ENCODE results near the gene DCLK1.

DNA sequence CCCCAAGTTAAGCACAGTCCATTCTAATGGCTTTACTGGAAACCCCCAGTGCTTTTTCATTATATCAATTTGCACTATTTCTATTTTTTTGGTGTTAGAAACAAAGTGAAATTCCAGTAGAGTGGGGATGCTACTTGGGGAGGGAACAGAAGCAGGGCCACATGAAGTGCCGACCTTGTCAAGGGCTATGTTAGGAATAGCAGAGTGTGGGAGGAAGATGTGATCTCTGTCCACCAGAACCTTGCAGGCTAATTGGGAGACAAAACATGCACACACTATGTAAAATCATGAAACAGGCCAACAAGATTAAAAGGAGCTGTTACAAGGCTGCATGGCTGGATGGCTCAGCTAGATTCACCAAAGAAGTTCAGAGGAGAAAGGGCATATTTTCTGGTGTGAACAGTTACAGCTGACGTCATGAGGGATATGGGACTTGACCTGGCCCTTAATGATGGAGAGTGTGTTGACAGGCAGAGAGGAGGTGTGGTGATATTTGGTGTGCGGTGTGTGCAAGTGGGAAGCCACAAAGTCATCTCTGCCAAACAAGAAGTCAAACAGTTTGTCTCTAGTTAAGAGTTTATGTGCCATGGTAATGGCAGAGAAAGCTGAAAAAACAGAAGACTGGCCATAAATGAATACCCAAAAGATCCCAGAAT, 336.3 kb downstream of the DCLK1 start:
- TF ChIP-seq, protein P1, sequence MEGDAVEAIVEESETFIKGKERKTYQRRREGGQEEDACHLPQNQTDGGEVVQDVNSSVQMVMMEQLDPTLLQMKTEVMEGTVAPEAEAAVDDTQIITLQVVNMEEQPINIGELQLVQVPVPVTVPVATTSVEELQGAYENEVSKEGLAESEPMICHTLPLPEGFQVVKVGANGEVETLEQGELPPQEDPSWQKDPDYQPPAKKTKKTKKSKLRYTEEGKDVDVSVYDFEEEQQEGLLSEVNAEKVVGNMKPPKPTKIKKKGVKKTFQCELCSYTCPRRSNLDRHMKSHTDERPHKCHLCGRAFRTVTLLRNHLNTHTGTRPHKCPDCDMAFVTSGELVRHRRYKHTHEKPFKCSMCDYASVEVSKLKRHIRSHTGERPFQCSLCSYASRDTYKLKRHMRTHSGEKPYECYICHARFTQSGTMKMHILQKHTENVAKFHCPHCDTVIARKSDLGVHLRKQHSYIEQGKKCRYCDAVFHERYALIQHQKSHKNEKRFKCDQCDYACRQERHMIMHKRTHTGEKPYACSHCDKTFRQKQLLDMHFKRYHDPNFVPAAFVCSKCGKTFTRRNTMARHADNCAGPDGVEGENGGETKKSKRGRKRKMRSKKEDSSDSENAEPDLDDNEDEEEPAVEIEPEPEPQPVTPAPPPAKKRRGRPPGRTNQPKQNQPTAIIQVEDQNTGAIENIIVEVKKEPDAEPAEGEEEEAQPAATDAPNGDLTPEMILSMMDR (IDR thresholded peaks at IDR 0.05 in 4 of 5, conservative IDR thresholded peaks at IDR 0.05 in 1 of 5): no peak
- no peak for TF ChIP-seq POLR2A (IDR thresholded peaks at IDR 0.05)

All from gastrocnemius medialis (tissue), 4 donors.